HG03025 (cell line): ENCODE measurements around the gene PROCA1.

ENCODE experiments used
- ATAC-seq: cut with Tn5 transposase; IDR thresholded peaks from one replicate; pipeline ENCODE4 v1.9.1; 2021; ENCODE audit warnings: mild to moderate bottlenecking, moderate library complexity; ENCODE audit not compliant: unreplicated experiment, low FRiP score

The PROCA1 gene

GRCh38 chr17:28712032-28712704 lies 480 bp upstream of the PROCA1 start:
- ATAC-seq, result no peak

- no peak for ATAC-seq
Observed at GRCh38 chr17:28710861-28711722, 596 bp downstream of the PROCA1 start.

- ATAC-seq, result no peak
Observed at GRCh38 chr17:28707339-28707720, 4.4 kb downstream of the PROCA1 start.

GRCh38 chr17:28706471-28707338 lies 5.0 kb downstream of the PROCA1 start:
- ATAC-seq, result no peak

- no peak for ATAC-seq
Observed at GRCh38 chr17:28705728-28706334, 5.9 kb downstream of the PROCA1 start.

GRCh38 chr17:28705074-28705659 lies 6.5 kb downstream of the PROCA1 start:
- no peak for ATAC-seq

- ATAC-seq, result no peak
Observed at GRCh38 chr17:28704219-28704858, 7.3 kb downstream of the PROCA1 start.

GRCh38 chr17:28703552-28704218 lies 8.0 kb downstream of the PROCA1 start:
- ATAC-seq, result no peak

GRCh38 chr17:28702752-28703150 lies 8.9 kb downstream of the PROCA1 start:
- no peak for ATAC-seq

- ATAC-seq, result no peak
Observed at GRCh38 chr17:28702026-28702751, 9.5 kb downstream of the PROCA1 start.

GRCh38 chr17:28700830-28701492 lies 10.7 kb downstream of the PROCA1 start:
- ATAC-seq, result no peak

GRCh38 chr17:28700278-28700677 lies 11.4 kb downstream of the PROCA1 start:
- no peak for ATAC-seq

GRCh38 chr17:28698253-28698941 lies 13.3 kb downstream of the PROCA1 start:
- no peak for ATAC-seq

GRCh38 chr17:28693869-28694268 lies 17.8 kb downstream of the PROCA1 start:
- no peak for ATAC-seq

- no peak for ATAC-seq
Observed at GRCh38 chr17:28689011-28689410, 22.7 kb downstream of the PROCA1 start.

- ATAC-seq, result no peak
Observed at GRCh38 chr17:28688481-28688880, 23.2 kb downstream of the PROCA1 start.

- no peak for ATAC-seq
Observed at GRCh38 chr17:28686296-28686695, 25.4 kb downstream of the PROCA1 start.
